Glomerular visceral epithelial cell (primary cell): ENCODE results near the gene AJAP1.

ENCODE experiments used
- DNase-seq: peaks from one replicate; pipeline ENCODE4 v3.0.0-alpha.2; 2016; ENCODE audit errors: extremely low spot score

AJAP1 gene

GRCh38 chr1:4631321-4631720, 23.1 kb upstream of the AJAP1 start:
- no peak for DNase-seq

GRCh38 chr1:4633346-4633745, 21.1 kb upstream of the AJAP1 start:
- no peak for DNase-seq

- DNase-seq: no peak
Observed at GRCh38 chr1:4634156-4634792, 20.1 kb upstream of the AJAP1 start.

- DNase-seq: no peak
Observed at GRCh38 chr1:4634793-4635406, 19.5 kb upstream of the AJAP1 start.

GRCh38 chr1:4636186-4636585, 18.2 kb upstream of the AJAP1 start:
- no peak for DNase-seq

- no peak for DNase-seq
Observed at GRCh38 chr1:4636644-4637380, 17.6 kb upstream of the AJAP1 start.

GRCh38 chr1:4637616-4638344, 16.6 kb upstream of the AJAP1 start:
- no peak for DNase-seq

GRCh38 chr1:4638345-4638729, 16.1 kb upstream of the AJAP1 start:
- no peak for DNase-seq

GRCh38 chr1:4640931-4641330, 13.5 kb upstream of the AJAP1 start:
- DNase-seq: no peak

- no peak for DNase-seq
Observed at GRCh38 chr1:4647391-4647790, 7.0 kb upstream of the AJAP1 start.

- DNase-seq: no peak
Observed at GRCh38 chr1:4648657-4649056, 5.8 kb upstream of the AJAP1 start.

GRCh38 chr1:4650481-4650880, 3.9 kb upstream of the AJAP1 start:
- no peak for DNase-seq

- DNase-seq: no peak
Observed at GRCh38 chr1:4650981-4651380, 3.4 kb upstream of the AJAP1 start.

GRCh38 chr1:4652631-4653327, 1.6 kb upstream of the AJAP1 start:
- DNase-seq: no peak

GRCh38 chr1:4653328-4653660, 1.1 kb upstream of the AJAP1 start:
- DNase-seq: no peak

GRCh38 chr1:4654764-4655673, 610 bp downstream of the AJAP1 start:
- no peak for DNase-seq

- DNase-seq: no peak
Observed at GRCh38 chr1:4655674-4656532, 1.5 kb downstream of the AJAP1 start.

- no peak for DNase-seq
Observed at GRCh38 chr1:4656533-4657140, 2.2 kb downstream of the AJAP1 start.

- DNase-seq: no peak
Observed at GRCh38 chr1:4657244-4657789, 2.9 kb downstream of the AJAP1 start.
